Peyer's patch (tissue), 4 donors: Measurements from ENCODE around the gene DMD.

Experiments
- CTCF ChIP-seq, 6 experiments: fragments of 450-650 bp in 4 of 6; fragments of 200-600 bp in 2 of 6; sonication (generic) in 1 of 6; IDR thresholded peaks; one replicate each; pipeline ENCODE4 v1.5.1; 2017 to 2019; ENCODE audit warnings: antibody characterized with exemption in 6 of 6, mild to moderate bottlenecking in 3 of 6, moderate library complexity in 1 of 6
- POLR2A ChIP-seq, 2 donors: fragments of 450-650 bp; IDR thresholded peaks; one replicate each; pipeline ENCODE4 v1.5.1; 2017; ENCODE audit warnings: antibody characterized with exemption in 2 of 2, mild to moderate bottlenecking in 2 of 2, moderate library complexity in 2 of 2

- TF ChIP-seq CTCF (IDR thresholded peaks at IDR 0.05) (no peak), POLR2A (IDR thresholded peaks at IDR 0.05) (no peak)
Measured at GRCh38 chrX:31563792-31564191, 1647.6 kb downstream of the DMD start.
